Measurements from ENCODE around the gene CLIC5.

The CLIC5 gene

GRCh38 chr6:45845567-45845966 is 170.1 kb downstream of the CLIC5 start:
- no peak overlapping the region for H4K91ac ChIP-seq (ENCODE audit: low read depth, low read length)
- no peaks in the 10 kb centered on the region for H3K36me3 ChIP-seq (ENCODE audit: control insufficient read depth in 1 of 2, insufficient read depth in 2 of 2, low read length in 2 of 2)
- H2BK120ac ChIP-seq (ENCODE audit: insufficient read depth, low read length, poor library complexity): no peak overlapping the region
- H3K18ac ChIP-seq (ENCODE audit: low read length): no peak overlapping the region
- no peak for DNase-seq
- no peak overlapping the region for H3K23ac ChIP-seq (ENCODE audit: low read length)
- no peak overlapping the region for H2AK5ac ChIP-seq (ENCODE audit: low read length)
- H4K12ac ChIP-seq (ENCODE audit: low read depth, low read length): no peak overlapping the region
- H2AFZ ChIP-seq (ENCODE audit: insufficient read depth, low read length, poor library complexity): no peak overlapping the region
- no peak overlapping the region for H2BK12ac ChIP-seq (ENCODE audit: low read length)
- no peaks in the 10 kb centered on the region for H3K9me3 ChIP-seq (ENCODE audit: insufficient read depth, low read depth, low read length)
- peaks cover 4 to 9% of the 10 kb centered on the region in 2 experiments for H3K4me1 ChIP-seq (ENCODE audit: control insufficient read depth in 1 of 2, insufficient read depth in 2 of 2, low read length in 2 of 2)
- H3K27ac ChIP-seq (ENCODE audit: low read depth, low read length): no peak overlapping the region
- no peak overlapping the region for H3K4me2 ChIP-seq (ENCODE audit: low read length)
- H3K79me1 ChIP-seq (ENCODE audit: low read length): no peaks in the 10 kb centered on the region
- H3K14ac ChIP-seq (ENCODE audit: low read length): no peak overlapping the region
- no peak overlapping the region for H3K4ac ChIP-seq (ENCODE audit: low read depth, low read length)
- no peak overlapping the region for H2BK5ac ChIP-seq (ENCODE audit: low read depth, low read length, poor library complexity)
- H3K4me3 ChIP-seq (ENCODE audit: low read depth, low read length): no peak overlapping the region
- H3K79me2 ChIP-seq (ENCODE audit: control insufficient read depth, insufficient read depth, low read length, poor library complexity): no peaks in the 10 kb centered on the region
- WGBS (ENCODE audit: extremely low coverage, insufficient coverage, insufficient read length): no CpG with 5 or more reads among the region's 1 CpG
- H4K8ac ChIP-seq (ENCODE audit: low read depth, low read length): no peak overlapping the region
- no peaks in the 10 kb centered on the region for H3K27me3 ChIP-seq (ENCODE audit: insufficient read depth, low read length)
- no peak overlapping the region for H3K9ac ChIP-seq (ENCODE audit: low read length)

DNA sequence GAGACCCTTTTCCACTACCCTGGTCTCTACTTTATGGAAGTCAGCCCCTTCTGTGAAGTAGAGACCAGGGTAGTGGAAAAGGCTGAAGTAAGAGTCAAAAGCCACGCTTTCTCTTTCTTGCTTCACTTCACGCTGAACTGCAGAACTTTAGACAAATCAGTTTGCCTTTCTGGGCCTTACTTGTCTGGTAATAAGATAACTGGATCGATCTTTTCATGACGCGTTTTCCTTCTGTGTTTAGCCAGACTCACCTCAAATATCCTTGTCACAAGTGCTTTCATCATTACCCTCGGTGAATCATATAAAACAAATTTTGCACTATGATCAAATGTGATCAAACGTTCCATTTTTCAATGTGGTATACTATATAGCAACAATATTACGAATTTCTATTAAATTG is 170.7 kb downstream of the CLIC5 start:
- Histone ChIP-seq H3K4ac (ENCODE audit: low read depth, low read length) (no peak overlapping the region), H3K9ac (ENCODE audit: low read length) (no peak overlapping the region), H3K9me3 (ENCODE audit: insufficient read depth, low read depth, low read length) (no peaks in the 10 kb centered on the region), H3K27me3 (ENCODE audit: insufficient read depth, low read length) (no peaks in the 10 kb centered on the region), H3K79me2 (ENCODE audit: control insufficient read depth, insufficient read depth, low read length, poor library complexity) (no peaks in the 10 kb centered on the region), H3K27ac (ENCODE audit: low read depth, low read length) (no peak overlapping the region), H4K8ac (ENCODE audit: low read depth, low read length) (no peak overlapping the region), H3K23ac (ENCODE audit: low read length) (no peak overlapping the region), H2BK5ac (ENCODE audit: low read depth, low read length, poor library complexity) (no peak overlapping the region), H3K4me1 (ENCODE audit: control insufficient read depth in 1 of 2, insufficient read depth in 2 of 2, low read length in 2 of 2) (peaks cover 4 to 9% of the 10 kb centered on the region in 2 experiments), H3K79me1 (ENCODE audit: low read length) (no peaks in the 10 kb centered on the region), H4K91ac (ENCODE audit: low read depth, low read length) (no peak overlapping the region), H4K12ac (ENCODE audit: low read depth, low read length) (no peak overlapping the region), H3K18ac (ENCODE audit: low read length) (no peak overlapping the region), H2BK12ac (ENCODE audit: low read length) (no peak overlapping the region), H2AFZ (ENCODE audit: insufficient read depth, low read length, poor library complexity) (no peak overlapping the region), H2BK120ac (ENCODE audit: insufficient read depth, low read length, poor library complexity) (no peak overlapping the region), H3K36me3 (ENCODE audit: control insufficient read depth in 1 of 2, insufficient read depth in 2 of 2, low read length in 2 of 2) (no peaks in the 10 kb centered on the region), H3K4me3 (ENCODE audit: low read depth, low read length) (no peak overlapping the region), H2AK5ac (ENCODE audit: low read length) (no peak overlapping the region), H3K4me2 (ENCODE audit: low read length) (no peak overlapping the region), H3K14ac (ENCODE audit: low read length) (no peak overlapping the region)
- no CpG with 5 or more reads among the region's 8 CpGs for WGBS (ENCODE audit: extremely low coverage, insufficient coverage, insufficient read length)
- no peak for DNase-seq

DNA sequence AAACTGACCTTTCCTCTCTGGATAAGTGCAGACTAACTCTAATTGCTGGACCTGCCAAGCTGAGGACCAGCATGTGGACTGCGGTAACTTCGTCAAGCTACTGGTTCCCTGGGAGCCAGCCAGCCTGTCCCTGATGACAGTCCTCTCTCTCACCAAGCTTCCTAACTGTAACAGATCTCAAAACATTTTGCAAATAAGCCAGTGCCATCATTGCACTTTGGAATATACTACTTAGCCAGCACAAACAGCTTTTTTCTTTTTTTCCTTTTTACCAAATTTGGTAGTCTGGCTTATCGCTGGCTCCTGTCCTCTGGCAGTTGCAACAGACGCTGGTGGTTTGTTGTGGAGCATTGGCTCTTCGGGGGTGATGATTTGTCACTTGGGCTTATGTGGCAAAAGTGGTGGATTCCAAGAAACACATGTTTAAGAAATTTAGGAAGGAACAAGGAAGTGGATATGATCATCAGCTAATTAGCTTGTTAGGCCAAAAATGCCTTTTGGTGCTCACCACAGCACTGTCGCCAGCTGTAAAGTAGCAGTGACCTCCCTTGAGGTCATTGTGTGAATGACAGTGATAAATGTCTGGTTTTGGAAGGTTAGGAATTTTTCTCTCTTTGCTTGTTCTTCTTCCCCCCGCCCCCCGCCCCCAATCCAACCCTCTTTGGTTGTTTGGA is 171.7 kb downstream of the CLIC5 start:
- peak in 1 of 2 donors; percentile 41 for DNase-seq
- no peaks in the 10 kb centered on the region for H3K79me2 ChIP-seq (ENCODE audit: control insufficient read depth, insufficient read depth, low read length, poor library complexity)
- peaks cover 2% of the 10 kb centered on the region for H3K9me3 ChIP-seq (ENCODE audit: insufficient read depth, low read depth, low read length)
- no peak overlapping the region for H2BK120ac ChIP-seq (ENCODE audit: insufficient read depth, low read length, poor library complexity)
- no peak overlapping the region for H3K27ac ChIP-seq (ENCODE audit: low read depth, low read length)
- no peak overlapping the region for H4K91ac ChIP-seq (ENCODE audit: low read depth, low read length)
- H3K4ac ChIP-seq (ENCODE audit: low read depth, low read length): no peak overlapping the region
- H4K8ac ChIP-seq (ENCODE audit: low read depth, low read length): no peak overlapping the region
- H3K9ac ChIP-seq (ENCODE audit: low read length): no peak overlapping the region
- H3K14ac ChIP-seq (ENCODE audit: low read length): no peak overlapping the region
- H2BK5ac ChIP-seq (ENCODE audit: low read depth, low read length, poor library complexity): no peak overlapping the region
- no peaks in the 10 kb centered on the region for H3K27me3 ChIP-seq (ENCODE audit: insufficient read depth, low read length)
- no peak overlapping the region for H4K12ac ChIP-seq (ENCODE audit: low read depth, low read length)
- peaks cover 4 to 9% of the 10 kb centered on the region in 2 experiments for H3K4me1 ChIP-seq (ENCODE audit: control insufficient read depth in 1 of 2, insufficient read depth in 2 of 2, low read length in 2 of 2)
- H3K4me2 ChIP-seq (ENCODE audit: low read length): no peak overlapping the region
- no peak overlapping the region for H3K23ac ChIP-seq (ENCODE audit: low read length)
- no peaks in the 10 kb centered on the region for H3K79me1 ChIP-seq (ENCODE audit: low read length)
- no CpG with 5 or more reads among the region's 8 CpGs for WGBS (ENCODE audit: extremely low coverage, insufficient coverage, insufficient read length)
- H2BK12ac ChIP-seq (ENCODE audit: low read length): no peak overlapping the region
- no peak overlapping the region for H3K18ac ChIP-seq (ENCODE audit: low read length)
- no peak overlapping the region for H2AK5ac ChIP-seq (ENCODE audit: low read length)
- no peak overlapping the region for H3K4me3 ChIP-seq (ENCODE audit: low read depth, low read length)
- H3K36me3 ChIP-seq (ENCODE audit: control insufficient read depth in 1 of 2, insufficient read depth in 2 of 2, low read length in 2 of 2): no peaks in the 10 kb centered on the region
- no peak overlapping the region for H2AFZ ChIP-seq (ENCODE audit: insufficient read depth, low read length, poor library complexity)

- no peak overlapping the region for H4K12ac ChIP-seq (ENCODE audit: low read depth, low read length)
- H3K79me2 ChIP-seq (ENCODE audit: control insufficient read depth, insufficient read depth, low read length, poor library complexity): no peaks in the 10 kb centered on the region
- no peak overlapping the region for H3K18ac ChIP-seq (ENCODE audit: low read length)
- H2BK120ac ChIP-seq (ENCODE audit: insufficient read depth, low read length, poor library complexity): no peak overlapping the region
- H4K8ac ChIP-seq (ENCODE audit: low read depth, low read length): no peak overlapping the region
- H3K14ac ChIP-seq (ENCODE audit: low read length): no peak overlapping the region
- H3K9me3 ChIP-seq (ENCODE audit: insufficient read depth, low read depth, low read length): peaks cover 2% of the 10 kb centered on the region
- H2AFZ ChIP-seq (ENCODE audit: insufficient read depth, low read length, poor library complexity): no peak overlapping the region
- H3K79me1 ChIP-seq (ENCODE audit: low read length): no peaks in the 10 kb centered on the region
- H3K27ac ChIP-seq (ENCODE audit: low read depth, low read length): no peak overlapping the region
- no CpG with 5 or more reads among the region's 3 CpGs for WGBS (ENCODE audit: extremely low coverage, insufficient coverage, insufficient read length)
- no peak overlapping the region for H4K91ac ChIP-seq (ENCODE audit: low read depth, low read length)
- H2AK5ac ChIP-seq (ENCODE audit: low read length): no peak overlapping the region
- H3K4me2 ChIP-seq (ENCODE audit: low read length): no peak overlapping the region
- H3K36me3 ChIP-seq (ENCODE audit: control insufficient read depth in 1 of 2, insufficient read depth in 2 of 2, low read length in 2 of 2): no peaks in the 10 kb centered on the region
- no peak overlapping the region for H3K4me3 ChIP-seq (ENCODE audit: low read depth, low read length)
- no peak overlapping the region for H3K23ac ChIP-seq (ENCODE audit: low read length)
- H3K4me1 ChIP-seq (ENCODE audit: control insufficient read depth in 1 of 2, insufficient read depth in 2 of 2, low read length in 2 of 2): peaks cover 4 to 12% of the 10 kb centered on the region in 2 experiments
- no peak for DNase-seq
- H3K27me3 ChIP-seq (ENCODE audit: insufficient read depth, low read length): no peaks in the 10 kb centered on the region
- H2BK5ac ChIP-seq (ENCODE audit: low read depth, low read length, poor library complexity): no peak overlapping the region
- H2BK12ac ChIP-seq (ENCODE audit: low read length): no peak overlapping the region
- H3K4ac ChIP-seq (ENCODE audit: low read depth, low read length): no peak overlapping the region
- H3K9ac ChIP-seq (ENCODE audit: low read length): no peak overlapping the region
Measured at GRCh38 chr6:45841062-45841461, 174.6 kb downstream of the CLIC5 start.
